Osteocyte (in vitro differentiated cells): Measurements from ENCODE around the gene ZNF536. TPM values are rescaled to one million over a fixed set of nuclear protein-coding genes. Genes with fewer than 3 reads are reported as not detected.
"Not testable (repeated sequence)": the region's sequence is repeated elsewhere in the genome, so short reads cannot be mapped to it uniquely, and the experiment has no call there.

ENCODE experiments used
- DNase-seq: peaks from one replicate; pipeline ENCODE4 v3.0.0; 2021; ENCODE audit warnings: mixed read lengths; ENCODE audit not compliant: unreplicated experiment; ENCODE audit errors: extremely low spot score
- H3K27ac Mint-ChIP-seq: one replicate; pipeline ENCODE4 v1.8.0; 2021; ENCODE audit warnings: mild to moderate bottlenecking, mixed read lengths; ENCODE audit not compliant: unreplicated experiment
- H3K27me3 Mint-ChIP-seq: one replicate; pipeline ENCODE4 v1.8.0; 2021; ENCODE audit warnings: mixed read lengths; ENCODE audit not compliant: unreplicated experiment
- H3K36me3 Mint-ChIP-seq: one replicate; pipeline ENCODE4 v1.8.0; 2021; ENCODE audit warnings: mixed read lengths; ENCODE audit not compliant: unreplicated experiment
- H3K4me1 Mint-ChIP-seq: one replicate; pipeline ENCODE4 v1.8.0; 2021; ENCODE audit warnings: mixed read lengths; ENCODE audit not compliant: unreplicated experiment
- H3K4me3 Mint-ChIP-seq: one replicate; pipeline ENCODE4 v1.8.0; 2021; ENCODE audit warnings: mild to moderate bottlenecking, moderate library complexity, mixed read lengths; ENCODE audit not compliant: unreplicated experiment
- H3K9me3 Mint-ChIP-seq: one replicate; pipeline ENCODE4 v1.8.0; 2021; ENCODE audit warnings: mixed read lengths; ENCODE audit not compliant: unreplicated experiment
- total RNA-seq: library from RNA; stranded (reverse); gene quantifications from 2 replicates; pipeline ENCODE4 v1.2.1, GENCODE V29; 2021
- TF ChIP-seq, protein P1 (sequence below): fragments of 200-600 bp; sonication (generic); IDR thresholded peaks from 2 replicates; pipeline ENCODE4 v1.5.0; 2021; ENCODE audit warnings: antibody characterized with exemption, mild to moderate bottlenecking, moderate library complexity

The ZNF536 gene
- total RNA-seq, 1 donor from 2014 or later, result not detected

DNA sequence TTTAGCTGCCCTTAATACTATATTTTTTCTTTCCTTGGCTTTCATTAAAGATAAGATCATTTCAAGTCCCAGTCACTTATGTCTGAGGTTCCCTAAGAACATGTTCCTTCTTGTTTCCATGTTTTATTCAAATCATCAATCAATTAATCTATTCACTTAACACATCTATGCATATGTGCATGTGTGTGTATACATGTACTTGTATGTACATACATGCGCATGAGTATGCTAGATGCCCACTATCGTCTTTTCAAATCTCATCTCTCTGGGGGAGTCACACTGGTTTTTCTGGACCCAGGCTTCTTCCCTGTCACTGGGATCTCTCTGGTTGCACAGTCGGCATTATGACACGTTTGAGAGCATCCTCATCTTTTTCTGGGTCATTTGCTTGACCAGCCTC is 108.9 kb downstream of the ZNF536 start:
- DNase-seq, result no peak
- TF ChIP-seq, protein P1, sequence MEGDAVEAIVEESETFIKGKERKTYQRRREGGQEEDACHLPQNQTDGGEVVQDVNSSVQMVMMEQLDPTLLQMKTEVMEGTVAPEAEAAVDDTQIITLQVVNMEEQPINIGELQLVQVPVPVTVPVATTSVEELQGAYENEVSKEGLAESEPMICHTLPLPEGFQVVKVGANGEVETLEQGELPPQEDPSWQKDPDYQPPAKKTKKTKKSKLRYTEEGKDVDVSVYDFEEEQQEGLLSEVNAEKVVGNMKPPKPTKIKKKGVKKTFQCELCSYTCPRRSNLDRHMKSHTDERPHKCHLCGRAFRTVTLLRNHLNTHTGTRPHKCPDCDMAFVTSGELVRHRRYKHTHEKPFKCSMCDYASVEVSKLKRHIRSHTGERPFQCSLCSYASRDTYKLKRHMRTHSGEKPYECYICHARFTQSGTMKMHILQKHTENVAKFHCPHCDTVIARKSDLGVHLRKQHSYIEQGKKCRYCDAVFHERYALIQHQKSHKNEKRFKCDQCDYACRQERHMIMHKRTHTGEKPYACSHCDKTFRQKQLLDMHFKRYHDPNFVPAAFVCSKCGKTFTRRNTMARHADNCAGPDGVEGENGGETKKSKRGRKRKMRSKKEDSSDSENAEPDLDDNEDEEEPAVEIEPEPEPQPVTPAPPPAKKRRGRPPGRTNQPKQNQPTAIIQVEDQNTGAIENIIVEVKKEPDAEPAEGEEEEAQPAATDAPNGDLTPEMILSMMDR, result no peak
- no peaks in the 10 kb centered on the region for H3K36me3 Mint-ChIP-seq
- peaks cover 57% of the 10 kb centered on the region for H3K9me3 Mint-ChIP-seq
- no peaks in the 10 kb centered on the region for H3K4me1 Mint-ChIP-seq
- no peak overlapping the region for H3K27ac Mint-ChIP-seq
- no peaks in the 10 kb centered on the region for H3K27me3 Mint-ChIP-seq
- H3K4me3 Mint-ChIP-seq, result no peak overlapping the region

DNA sequence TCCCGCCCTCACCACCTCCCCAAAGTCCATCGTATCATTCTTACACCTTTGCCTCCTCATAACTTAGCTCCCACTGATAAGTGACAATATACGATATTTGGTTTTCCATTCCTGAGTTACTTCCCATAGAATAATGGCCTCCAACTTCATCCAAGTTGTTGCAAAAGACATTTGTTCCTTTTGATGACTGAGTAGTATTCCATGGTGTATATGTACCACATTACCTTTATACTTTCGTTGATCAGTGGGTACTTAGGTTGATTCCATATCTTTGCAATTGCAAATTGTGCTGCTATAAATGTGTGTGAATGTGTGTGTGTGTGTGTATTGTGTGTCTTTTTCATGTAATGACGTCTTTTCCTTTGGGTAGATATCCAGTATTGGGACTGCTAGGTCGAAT is 109.6 kb downstream of the ZNF536 start:
- peaks cover 53% of the 10 kb centered on the region for H3K9me3 Mint-ChIP-seq
- no peak overlapping the region for H3K27ac Mint-ChIP-seq
- DNase-seq, result no peak
- no peaks in the 10 kb centered on the region for H3K4me1 Mint-ChIP-seq
- TF ChIP-seq, protein P1, result no peak
- no peaks in the 10 kb centered on the region for H3K27me3 Mint-ChIP-seq
- no peaks in the 10 kb centered on the region for H3K36me3 Mint-ChIP-seq
- no peak overlapping the region for H3K4me3 Mint-ChIP-seq

DNA sequence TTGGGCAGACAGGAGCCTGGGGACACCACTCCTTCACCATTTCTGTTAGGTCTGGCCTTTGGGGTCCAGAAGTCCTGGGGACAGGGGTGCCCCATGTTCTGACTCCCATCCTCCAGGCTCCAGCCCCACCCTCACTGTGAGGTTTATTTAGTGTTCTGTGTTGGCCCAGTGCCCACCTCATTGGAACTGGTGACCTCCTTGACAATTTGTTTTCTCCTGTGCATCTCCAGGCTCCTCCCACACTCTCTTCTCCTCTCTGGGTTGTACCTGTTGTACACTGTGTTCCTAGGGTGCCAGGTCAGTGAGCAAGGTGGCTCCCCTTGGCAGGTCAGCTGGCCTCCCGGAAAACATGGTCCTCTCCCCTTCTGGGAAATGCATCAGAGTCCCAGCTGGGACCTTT is 110.8 kb downstream of the ZNF536 start:
- Mint-ChIP-seq H3K36me3 (no peaks in the 10 kb centered on the region), H3K4me3 (no peak overlapping the region), H3K4me1 (no peaks in the 10 kb centered on the region), H3K9me3 (peaks cover 49% of the 10 kb centered on the region), H3K27me3 (no peaks in the 10 kb centered on the region), H3K27ac (no peak overlapping the region)
- TF ChIP-seq, protein P1, result no peak
- DNase-seq, result no peak

DNA sequence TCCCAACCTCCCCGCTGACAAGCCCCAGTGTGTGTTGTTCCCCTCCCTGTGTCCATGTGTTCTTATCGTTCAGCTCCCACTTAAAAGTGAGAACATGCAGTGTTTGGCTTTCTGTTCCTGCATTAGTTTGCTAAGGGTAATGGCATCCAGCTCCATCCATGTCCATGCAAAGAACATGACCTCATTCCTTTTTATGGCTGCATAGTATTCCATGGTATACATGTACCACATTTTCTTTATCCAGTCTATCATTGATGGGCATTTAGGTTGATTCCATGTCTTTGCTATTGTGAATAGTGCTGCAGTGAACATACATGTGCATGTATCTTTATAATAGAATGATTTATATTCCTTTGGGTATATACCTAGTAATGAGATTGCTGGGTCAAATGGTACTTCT is 114.1 kb downstream of the ZNF536 start:
- DNase-seq, H3K27ac Mint-ChIP-seq, H3K36me3 Mint-ChIP-seq, H3K4me3 Mint-ChIP-seq, H3K27me3 Mint-ChIP-seq, H3K4me1 Mint-ChIP-seq: not testable (repeated sequence)
- peaks cover 24% of the 10 kb centered on the region for H3K9me3 Mint-ChIP-seq

DNA sequence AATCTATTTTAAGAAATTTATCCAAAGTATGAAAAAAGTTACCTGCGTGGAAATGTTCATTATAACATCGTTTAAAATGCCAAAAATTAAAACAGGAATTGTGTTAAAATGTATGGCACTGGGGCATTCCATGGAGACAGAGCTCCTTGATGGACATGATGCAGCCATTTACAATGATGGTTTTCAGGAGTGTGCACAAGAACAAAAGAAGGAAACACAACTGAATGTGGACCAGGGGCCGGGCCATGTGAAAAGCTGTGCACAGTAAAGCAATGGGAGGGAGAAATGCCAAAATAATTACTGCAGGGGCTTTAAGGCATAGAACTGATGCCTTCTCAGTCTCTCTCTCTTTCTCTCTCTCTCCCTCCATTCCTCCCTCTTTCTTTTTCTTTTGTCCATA is 115.0 kb downstream of the ZNF536 start:
- Mint-ChIP-seq H3K27me3 (no peaks in the 10 kb centered on the region), H3K9me3 (peaks cover 17% of the 10 kb centered on the region), H3K4me3 (no peak overlapping the region), H3K36me3 (no peaks in the 10 kb centered on the region), H3K4me1 (no peaks in the 10 kb centered on the region), H3K27ac (no peak overlapping the region)
- no peak for DNase-seq
- TF ChIP-seq, protein P1, result no peak

DNA sequence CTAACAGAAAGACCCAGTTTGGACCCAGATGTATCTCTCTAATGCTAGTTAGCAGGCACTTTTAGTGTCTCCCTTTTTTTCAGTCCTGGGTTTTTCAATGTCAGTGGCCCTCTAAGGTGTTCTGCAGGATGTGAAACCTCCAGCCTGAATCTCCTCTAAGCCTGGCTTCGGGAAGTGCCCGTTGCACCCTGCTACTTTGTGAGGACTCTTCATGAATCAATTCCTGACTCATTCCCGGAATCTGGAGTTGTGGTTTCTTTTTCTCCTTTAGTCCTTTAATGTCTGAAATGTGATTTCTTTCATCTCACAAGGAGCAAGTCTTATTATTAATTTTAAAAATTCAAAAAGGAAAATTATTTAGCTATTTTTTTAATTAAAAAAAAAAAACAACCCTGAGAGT is 116.0 kb downstream of the ZNF536 start:
- H3K36me3 Mint-ChIP-seq, result no peaks in the 10 kb centered on the region
- DNase-seq, result no peak
- H3K27ac Mint-ChIP-seq, result no peak overlapping the region
- H3K27me3 Mint-ChIP-seq, result no peaks in the 10 kb centered on the region
- no peak overlapping the region for H3K4me3 Mint-ChIP-seq
- H3K9me3 Mint-ChIP-seq, result peaks cover 16% of the 10 kb centered on the region
- TF ChIP-seq, protein P1, result no peak
- no peaks in the 10 kb centered on the region for H3K4me1 Mint-ChIP-seq
